ENCODE measurements around the gene RPL14.

- TF ChIP-seq CTCF (conservative IDR thresholded peaks at IDR 0.05; ENCODE audit: low read length) (no peak), EZH2phosphoT487 (IDR thresholded peaks at IDR 0.05; ENCODE audit: borderline replicate concordance) (no peak)
These were observed 6.4 kb downstream of the RPL14 start for GRCh38 chr3:40463579-40463978.

All from Loucy (cell line).